Superior temporal gyrus (tissue), 1 donor: ENCODE measurements around the gene DERL3.

Source experiments
- DNase-seq: peaks from one replicate; pipeline ENCODE4 v3.0.0-alpha.2; 2016; ENCODE audit errors: extremely low spot score

Gene DERL3

DNA sequence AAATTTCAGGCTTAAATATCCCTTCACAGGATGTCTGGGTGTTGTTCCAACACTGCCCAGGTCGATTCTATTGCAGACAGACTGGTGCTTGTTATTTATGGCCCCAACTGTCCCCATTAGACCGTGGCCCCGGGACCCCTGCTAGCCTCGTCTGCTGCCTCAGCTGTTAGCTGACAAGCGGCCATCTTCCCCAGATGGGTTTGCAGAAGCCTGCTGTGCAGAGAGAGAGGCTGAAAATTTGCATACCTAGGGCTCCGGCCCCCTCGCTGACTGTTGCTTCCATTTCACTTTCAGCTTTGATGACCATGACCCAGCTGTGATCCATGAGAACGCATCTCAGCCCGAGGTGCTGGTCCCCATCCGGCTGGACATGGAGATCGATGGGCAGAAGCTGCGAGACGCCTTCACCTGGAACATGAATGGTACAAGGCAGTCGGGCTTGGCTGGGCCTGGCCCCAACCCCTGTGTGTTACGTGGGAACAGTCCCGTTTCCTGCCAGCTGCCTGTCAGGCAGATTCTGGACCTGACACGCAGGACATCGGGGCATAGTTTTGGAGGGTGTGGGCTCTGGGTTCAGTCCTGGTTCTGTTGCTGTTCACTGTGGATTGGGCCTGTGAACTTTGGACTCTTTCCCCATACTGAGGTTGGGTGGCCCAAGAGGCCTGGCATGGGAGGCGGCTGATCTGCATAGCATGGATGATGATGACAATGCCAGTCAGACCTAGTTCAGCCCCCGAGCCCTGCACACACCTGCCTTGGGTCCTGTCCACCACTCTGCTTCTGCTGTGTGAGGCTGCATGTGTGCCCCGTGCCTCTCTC is 35.6 kb downstream of the DERL3 start:
- DNase-seq: no peak

DNA sequence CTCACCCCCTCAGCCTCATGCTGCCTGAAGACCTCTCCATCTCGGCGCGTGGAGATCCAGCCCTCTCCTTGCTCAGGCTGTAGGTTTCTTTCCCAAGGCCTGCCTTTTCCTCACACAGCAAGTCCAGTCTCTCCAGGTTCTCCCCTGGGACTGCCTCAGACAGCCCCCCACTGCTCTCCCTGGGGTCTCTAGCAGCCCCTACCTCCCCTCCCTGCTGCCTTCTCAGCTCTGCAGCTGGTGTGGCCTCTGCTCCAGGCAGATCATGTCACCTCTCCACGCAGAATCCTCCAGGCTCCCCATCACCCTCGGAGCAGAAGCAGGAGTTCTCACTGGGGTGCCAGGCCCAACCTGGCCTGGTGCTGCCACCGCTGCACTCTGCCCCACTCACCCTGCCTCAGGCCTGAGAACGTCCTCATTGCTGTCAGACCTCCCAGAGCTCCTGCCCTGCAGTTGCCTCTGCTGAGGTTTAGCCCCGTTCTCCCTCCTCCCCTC is 36.9 kb downstream of the DERL3 start:
- DNase-seq: no peak

DNA sequence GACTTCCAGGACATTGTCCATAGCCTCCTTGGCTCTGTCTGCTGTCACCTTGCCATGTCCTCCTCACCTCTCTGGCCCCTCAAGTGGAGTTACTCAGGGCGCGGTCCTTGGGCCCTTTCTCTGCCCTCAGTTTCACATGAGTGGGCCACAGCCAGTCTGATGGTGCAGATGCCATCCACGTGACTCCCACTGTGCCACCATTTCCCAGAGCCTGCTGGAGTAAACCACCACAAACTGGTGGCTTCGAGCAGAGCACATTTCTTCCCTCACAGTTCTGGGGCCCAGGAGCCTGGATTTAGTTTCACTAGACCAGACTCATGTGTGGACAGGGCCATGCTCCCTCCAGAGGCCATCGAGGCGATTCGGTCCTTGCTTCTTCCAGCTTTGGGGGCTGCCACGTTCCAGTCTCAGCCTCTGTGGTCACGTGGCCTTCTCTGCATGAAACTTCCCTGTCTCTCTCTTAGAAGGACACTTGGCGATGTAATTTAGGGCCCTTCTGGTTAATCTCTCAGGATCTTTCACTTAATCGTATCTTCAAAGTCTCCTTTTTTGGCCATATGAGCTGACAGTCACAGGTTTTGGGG is 37.5 kb downstream of the DERL3 start:
- DNase-seq: no peak

DNA sequence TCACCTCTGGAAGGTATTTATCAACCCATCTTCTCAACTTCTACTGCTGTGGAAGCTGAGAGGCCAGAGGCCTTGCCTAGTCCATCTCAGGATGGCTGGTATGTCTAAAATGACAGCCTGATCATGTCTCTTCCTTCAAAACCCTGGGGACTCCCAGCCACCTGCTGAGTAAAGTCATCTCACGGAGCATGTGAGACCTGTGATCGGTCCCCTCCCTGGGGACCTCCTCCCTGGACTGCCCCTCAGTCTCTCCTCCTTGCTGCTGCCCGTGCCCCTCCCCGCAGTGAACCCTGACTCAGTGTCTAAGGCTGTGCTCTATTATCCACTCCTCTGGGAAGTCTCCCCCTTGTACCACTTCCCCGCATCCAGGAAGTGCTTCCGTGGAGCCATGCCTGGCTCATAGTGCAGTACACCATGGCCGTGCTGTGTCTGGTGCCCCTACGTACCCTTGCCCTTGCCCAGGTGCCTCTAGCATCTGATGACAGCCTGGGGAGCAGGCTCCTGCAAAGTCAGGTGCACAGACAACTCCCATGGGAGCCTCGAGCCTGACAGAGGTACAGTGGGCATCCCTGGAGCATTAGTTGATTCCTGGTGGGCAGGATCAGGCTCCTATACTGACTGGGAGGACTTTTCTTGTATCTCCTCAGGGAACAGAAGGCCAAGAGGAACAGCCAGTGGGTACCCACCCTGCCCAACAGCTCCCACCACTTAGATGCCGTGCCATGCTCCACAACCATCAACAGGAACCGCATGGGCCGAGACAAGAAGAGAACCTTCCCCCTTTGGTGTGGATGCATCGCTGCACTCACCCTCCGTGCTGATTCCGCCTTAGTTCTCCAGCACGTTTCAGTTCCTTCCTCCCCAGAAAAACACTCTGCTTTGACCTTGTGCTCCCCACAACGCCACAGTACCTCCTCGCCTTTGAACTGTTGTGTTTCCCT is 38.2 kb downstream of the DERL3 start:
- no peak for DNase-seq

DNA sequence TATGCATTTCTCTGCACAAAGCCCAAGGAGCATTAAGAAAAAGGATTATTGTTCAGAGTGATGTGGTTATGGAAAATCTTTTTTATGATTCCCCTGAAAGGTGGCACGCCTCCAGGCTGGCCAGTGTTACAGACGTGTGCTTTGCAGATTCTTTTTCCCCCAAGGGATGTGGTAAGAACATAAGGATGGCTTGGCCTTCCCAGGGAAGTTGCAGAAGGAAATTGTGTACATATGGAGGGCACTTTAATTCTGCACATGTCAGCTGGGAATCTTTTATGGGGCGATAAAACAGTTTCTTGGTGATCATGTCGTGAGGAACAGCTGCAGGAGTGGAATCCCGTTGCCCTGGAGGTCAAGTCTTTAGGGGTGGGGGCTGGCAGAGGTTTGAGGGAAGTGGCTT is 42.3 kb downstream of the DERL3 start:
- no peak for DNase-seq

DNA sequence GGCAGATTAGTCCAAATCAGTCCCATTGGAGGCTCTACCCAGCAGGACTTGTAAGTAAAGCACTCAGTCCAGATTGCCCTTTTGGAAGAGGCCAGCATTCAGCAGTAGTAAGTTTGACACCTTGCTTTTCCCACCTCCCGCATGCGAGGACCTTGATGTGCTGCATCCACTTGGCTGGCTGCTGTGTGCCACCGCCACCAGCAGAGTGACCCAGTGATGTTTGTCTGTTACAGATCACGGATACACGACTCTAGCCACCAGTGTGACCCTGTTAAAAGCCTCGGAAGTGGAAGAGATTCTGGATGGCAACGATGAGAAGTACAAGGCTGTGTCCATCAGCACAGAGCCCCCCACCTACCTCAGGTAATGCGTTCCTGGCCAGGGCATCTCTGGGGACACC is 45.5 kb downstream of the DERL3 start:
- no peak for DNase-seq

DNA sequence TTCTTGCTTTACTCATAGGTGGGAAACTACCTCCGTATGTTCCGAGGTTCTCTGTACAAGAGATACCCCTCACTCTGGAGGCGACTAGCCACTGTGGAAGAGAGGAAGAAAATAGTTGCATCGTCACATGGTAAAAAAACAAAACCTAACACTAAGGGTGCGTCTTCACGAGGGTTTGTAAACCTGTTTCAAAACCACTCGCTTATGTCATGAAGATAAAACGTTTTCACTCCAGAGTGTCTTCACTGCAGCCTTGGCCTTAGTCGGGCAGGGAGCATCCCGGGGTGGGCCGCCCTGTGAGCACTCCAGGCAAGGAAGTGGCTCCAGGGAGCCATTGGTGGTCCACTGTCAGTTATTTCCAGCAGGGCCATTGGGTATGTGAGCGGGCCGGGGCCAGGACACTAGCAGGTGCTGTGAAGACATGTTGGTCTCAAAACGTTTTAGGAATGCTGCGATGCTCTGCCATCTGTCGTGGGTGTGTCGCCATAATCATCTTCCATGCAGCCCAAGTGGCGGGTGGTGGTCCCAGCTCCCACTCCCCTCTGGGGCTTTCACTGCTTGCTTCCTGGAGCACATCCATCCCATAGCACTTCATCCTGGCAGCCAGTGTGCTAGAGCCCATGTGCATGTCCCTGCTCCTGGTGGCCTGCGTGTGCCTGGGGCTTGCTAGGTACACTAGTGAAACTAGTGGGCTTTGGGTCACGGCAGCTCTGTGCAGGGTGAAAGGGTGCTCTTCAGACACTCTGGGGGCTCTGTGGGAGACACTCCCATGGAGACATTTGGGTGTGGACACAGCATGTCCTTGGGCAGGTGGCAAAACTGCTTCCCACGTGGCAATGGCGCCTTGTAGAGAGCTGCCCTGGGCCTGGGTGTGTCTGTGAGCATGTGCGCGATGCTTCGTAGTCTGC is 46.8 kb downstream of the DERL3 start:
- no peak for DNase-seq

DNA sequence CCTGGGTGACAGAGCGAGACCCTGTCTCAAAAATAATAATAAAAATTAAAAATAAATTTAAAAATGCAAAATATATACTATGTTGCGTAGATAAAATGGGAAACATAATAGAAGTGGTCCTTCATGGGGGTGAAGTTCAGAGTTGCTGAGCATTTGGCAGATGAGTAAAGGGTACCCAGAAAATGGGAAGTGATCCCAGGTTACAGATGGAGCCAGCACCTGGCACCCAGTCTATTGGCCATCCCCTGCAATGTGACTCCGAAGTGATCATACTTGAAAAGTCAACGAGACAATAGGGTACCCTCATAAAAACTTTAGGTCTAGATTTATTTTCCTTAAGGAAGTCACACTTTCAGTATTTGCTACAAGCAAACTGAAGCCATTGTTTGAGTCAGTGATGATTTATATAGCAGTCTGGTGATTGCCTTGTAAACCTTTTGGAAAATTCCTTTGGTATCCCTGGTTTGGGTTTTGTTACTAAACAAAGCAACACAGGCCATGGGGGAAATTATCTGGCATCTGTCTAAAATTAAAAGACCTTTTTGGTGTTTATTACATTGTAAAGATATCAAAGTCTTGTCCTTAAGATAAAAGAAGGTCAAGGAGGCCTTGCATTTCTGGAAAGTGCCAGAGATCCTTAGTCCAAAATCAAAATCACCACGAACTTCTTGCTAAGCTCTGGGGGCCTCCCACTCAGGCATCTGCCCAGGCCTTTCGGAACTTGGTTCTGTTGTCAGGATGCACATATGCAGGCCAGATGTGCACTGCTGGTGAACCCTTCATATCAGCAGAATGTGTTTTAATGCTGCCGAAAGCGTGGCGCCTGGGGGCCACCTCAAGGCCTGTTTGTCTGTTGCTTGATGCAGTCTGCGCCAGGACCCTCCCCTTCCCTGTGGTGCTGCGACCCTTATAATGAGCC is 47.7 kb downstream of the DERL3 start:
- DNase-seq: no peak

DNA sequence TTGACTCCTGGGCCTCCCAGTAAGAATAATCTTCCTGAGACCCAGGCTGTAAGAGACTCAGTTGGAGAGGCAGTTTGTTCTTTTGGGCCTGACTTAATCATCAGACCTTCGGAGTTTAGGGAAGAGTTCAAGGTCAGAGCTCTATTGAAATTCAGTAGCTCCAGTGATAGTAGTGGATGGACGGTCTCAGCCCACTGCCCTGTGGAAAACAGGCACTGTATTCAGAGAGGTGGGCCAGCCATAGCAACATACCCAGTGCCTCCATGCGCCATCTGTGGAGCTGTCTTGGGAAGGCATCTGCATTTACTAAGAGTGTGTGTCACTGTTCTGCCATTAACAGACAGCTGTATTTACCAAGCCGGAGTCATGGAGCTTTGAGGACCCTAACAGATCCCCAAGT is 49.2 kb downstream of the DERL3 start:
- peak; percentile 42 for DNase-seq

DNA sequence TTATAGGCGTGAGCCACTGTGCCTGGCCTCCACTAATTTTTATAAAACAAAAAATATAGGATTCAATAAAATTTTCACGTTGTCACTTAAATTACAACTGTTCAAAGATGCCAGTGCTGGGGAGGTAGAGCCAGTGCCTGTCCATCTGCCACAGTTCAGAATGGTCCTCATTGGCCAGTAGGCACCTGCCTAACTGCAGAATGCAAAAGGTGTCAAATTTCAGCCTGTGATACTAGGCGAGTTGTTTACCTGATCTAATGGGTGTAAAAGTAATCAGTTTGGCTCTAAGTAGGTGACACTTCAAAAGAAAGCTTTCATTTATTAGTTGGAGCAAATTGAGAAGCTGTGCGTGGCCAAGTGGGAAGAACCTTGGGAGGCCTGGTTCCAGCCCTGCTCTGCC is 49.7 kb downstream of the DERL3 start:
- DNase-seq: no peak

DNA sequence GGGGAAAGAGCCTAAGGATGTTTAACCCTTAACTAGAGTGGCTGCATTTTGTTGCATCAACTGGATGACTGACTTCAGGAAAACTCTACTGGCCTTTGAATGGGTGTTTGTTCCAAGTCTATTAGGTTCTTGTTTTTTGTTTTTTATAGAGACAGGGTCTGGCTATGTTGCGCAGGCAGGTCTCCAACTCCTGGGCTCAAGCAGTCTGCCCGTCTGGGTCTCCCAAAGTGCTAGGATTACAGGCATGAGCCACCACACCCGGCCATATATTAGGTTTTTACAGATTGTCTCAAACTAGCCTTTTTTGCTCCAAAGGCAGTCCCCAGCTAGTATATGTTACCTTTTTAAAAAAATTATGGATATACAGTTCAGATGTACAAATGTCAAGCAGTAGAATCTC is 50.9 kb downstream of the DERL3 start:
- no peak for DNase-seq

DNA sequence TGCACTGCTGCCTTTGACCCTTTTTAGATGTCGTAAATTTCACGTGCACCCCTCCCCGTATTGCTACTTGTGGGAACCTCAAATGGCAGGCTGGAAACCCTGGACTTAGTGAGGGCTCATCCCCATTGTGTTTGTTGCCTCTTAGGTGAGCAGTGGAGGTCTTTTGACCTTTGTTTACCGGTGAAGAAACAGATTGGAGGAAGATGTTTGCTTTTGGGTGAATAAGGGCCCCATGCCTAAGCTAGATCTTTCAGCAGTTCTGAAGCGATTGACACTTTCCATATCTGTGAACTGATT is 51.3 kb downstream of the DERL3 start:
- DNase-seq: no peak

DNA sequence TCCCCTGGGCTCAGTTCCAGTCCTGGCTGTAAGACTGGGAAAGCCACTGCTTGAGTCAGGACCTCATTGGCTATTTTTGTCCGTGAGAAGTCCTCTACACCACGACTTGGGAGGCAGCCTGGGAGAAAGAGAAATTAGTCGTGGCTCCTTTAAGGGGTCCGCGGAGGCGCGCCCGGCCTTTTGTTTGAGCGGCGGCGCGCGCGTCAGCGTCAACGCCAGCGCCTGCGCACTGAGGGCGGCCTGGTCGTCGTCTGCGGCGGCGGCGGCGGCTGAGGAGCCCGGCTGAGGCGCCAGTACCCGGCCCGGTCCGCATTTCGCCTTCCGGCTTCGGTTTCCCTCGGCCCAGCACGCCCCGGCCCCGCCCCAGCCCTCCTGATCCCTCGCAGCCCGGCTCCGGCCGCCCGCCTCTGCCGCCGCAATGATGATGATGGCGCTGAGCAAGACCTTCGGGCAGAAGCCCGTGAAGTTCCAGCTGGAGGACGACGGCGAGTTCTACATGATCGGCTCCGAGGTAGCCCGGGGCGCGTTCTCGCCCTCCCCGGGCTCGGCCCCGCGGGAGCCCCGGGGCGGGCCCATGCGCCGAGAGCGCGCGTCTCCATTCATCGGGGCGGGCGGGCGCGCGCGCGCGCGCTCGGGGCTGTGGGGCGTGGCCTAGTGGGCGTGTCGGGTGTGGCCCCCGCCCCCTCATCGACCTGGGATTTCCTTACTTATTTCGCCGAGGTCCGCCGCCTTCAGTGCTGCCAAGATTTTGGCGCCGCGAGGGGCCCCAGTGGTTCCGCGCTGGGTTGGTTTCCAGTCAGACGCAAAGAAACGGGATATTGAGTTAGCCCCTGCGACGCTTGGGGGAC is 51.8 kb downstream of the DERL3 start, which contains the start of gene SMARCB1:
Gene SMARCB1, plus strand, starts transcription at position 215 of the 848 bp plus-strand sequence. Its CDS starts 204 bp downstream, at position 419.
- peak; percentile 90 for DNase-seq

DNA sequence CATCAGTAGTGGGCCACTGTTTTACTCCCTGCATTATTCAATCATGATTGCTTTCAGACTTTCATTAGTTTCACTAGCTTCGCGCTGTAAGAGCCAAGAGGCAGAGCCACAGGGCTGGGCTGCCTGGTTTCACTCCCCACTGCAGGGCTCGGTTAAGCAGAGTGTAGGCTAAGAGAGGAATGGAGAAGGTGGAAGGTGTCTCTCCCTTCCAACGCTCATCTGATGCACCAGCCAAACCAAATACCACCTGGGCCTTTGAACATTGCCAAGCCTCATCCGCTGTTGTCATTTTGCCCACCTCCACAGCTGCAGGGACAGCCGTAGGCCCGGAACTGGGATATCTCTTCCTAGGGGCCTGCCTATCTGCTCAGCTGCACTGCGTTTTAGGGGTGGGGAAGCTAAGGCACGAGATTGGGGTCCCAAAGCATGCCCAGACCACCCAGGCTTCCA is 52.5 kb downstream of the DERL3 start:
- DNase-seq: no peak
